Inflammatory macrophage treated with lipopolysaccharide for 1 hour (primary cell): Measurements from ENCODE around the gene IRF6.

Experiments
- DNase-seq, 2 donors: peaks; one replicate each; pipeline ENCODE4 v3.0.0-alpha.2; 2020 to 2022

The IRF6 gene

GRCh38 chr1:209805875-209806760 lies at the start of gene IRF6:
IRF6 (minus strand) TSS chr1:209806142; CDS start chr1:209801413, 4,729 bp downstream.
- peak; percentile 77 to 82 for DNase-seq

- no peak for DNase-seq
Measured at GRCh38 chr1:209855623-209856022, 49.7 kb upstream of the IRF6 start.

- DNase-seq: peak; percentile 11
Measured at GRCh38 chr1:209855006-209855405, 49.1 kb upstream of the IRF6 start.

- no peak for DNase-seq
Measured at GRCh38 chr1:209854196-209854595, 48.3 kb upstream of the IRF6 start.

GRCh38 chr1:209853676-209854075 lies 47.7 kb upstream of the IRF6 start:
- DNase-seq: no peak

- peak in 1 of 2 donors; percentile 17 for DNase-seq
Measured at GRCh38 chr1:209850342-209850979, 44.5 kb upstream of the IRF6 start.

- no peak for DNase-seq
Measured at GRCh38 chr1:209849388-209849787, 43.4 kb upstream of the IRF6 start.

GRCh38 chr1:209845408-209845725 lies 39.4 kb upstream of the IRF6 start:
- no peak for DNase-seq

GRCh38 chr1:209844695-209845407 lies 38.9 kb upstream of the IRF6 start:
- DNase-seq: no peak

- no peak for DNase-seq
Measured at GRCh38 chr1:209840611-209841010, 34.7 kb upstream of the IRF6 start.

- DNase-seq: peak; percentile 25 to 71
Measured at GRCh38 chr1:209839875-209840546, 34.1 kb upstream of the IRF6 start.

- no peak for DNase-seq
Measured at GRCh38 chr1:209838537-209838936, 32.6 kb upstream of the IRF6 start.

GRCh38 chr1:209837671-209838070 lies 31.7 kb upstream of the IRF6 start:
- no peak for DNase-seq

- DNase-seq: no peak
Measured at GRCh38 chr1:209835782-209836298, 29.9 kb upstream of the IRF6 start.

GRCh38 chr1:209831615-209832014 lies 25.7 kb upstream of the IRF6 start:
- no peak for DNase-seq

- DNase-seq: no peak
Measured at GRCh38 chr1:209830722-209831121, 24.8 kb upstream of the IRF6 start.

- DNase-seq: no peak
Measured at GRCh38 chr1:209829716-209830115, 23.8 kb upstream of the IRF6 start.

- DNase-seq: peak; percentile 98 to 100
Measured at GRCh38 chr1:209827384-209828262, 21.7 kb upstream of the IRF6 start, which contains the start of gene UTP25. UTP25 (plus strand) TSS chr1:209827972; CDS start chr1:209828064, 92 bp downstream.

GRCh38 chr1:209825591-209826434 lies 19.9 kb upstream of the IRF6 start:
- DNase-seq: no peak

GRCh38 chr1:209823143-209824041 lies 17.4 kb upstream of the IRF6 start:
- peak; percentile 35 to 72 for DNase-seq
